Glomerular endothelial cell (primary cell): ENCODE data around the gene CLEC7A. TPM values are rescaled to one million over a fixed set of nuclear protein-coding genes. Genes with fewer than 3 reads are reported as not detected.

Experiments
- DNase-seq: peaks from one replicate; pipeline ENCODE4 v3.0.0-alpha.2; 2011; ENCODE audit warnings: low read depth, low spot score; ENCODE audit errors: extremely low read depth
- total RNA-seq: library from RNA; depleted of rRNA; stranded (reverse); fragments of >200 nt; gene quantifications from 2 replicates; pipeline ENCODE4 v1.2.3, GENCODE V29; 2015

CLEC7A gene
- 0.15 and 0.41 TPM in 2 replicates for total RNA-seq

GRCh38 chr12:10130042-10130441 is at the start of gene CLEC7A:
CLEC7A (minus strand) TSS chr12:10130199; CDS start chr12:10130082, 117 bp downstream.
- DNase-seq: no peak

- no peak for DNase-seq
Observed at GRCh38 chr12:10179776-10180181, 49.8 kb upstream of the CLEC7A start.

DNA sequence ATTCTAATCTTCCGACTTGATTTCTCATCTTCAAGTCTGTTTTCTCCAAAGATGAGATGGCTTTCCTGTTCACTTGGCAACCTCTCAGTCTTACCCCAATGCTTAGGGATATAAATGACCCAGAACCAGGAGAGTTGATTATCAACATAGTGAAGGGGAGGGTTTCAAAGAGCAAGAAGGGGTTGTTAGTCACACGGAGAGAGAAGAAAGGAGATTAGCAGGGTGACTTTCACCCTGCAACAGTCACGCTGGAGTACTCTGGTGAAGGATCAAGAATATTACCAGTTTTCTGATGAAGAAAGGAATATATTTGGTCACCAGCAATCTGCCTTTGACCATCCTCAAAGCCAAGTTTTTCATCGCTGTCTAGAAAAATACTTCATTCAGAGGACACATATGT is 48.8 kb upstream of the CLEC7A start, which contains the start of gene TMEM52B:
TMEM52B (plus strand) TSS at position 212 of the 400 bp plus-strand sequence. CDS start 543 bp downstream, outside the sequence.
- no peak for DNase-seq

- no peak for DNase-seq
Observed at GRCh38 chr12:10175846-10176636, 46.0 kb upstream of the CLEC7A start.

GRCh38 chr12:10174986-10175614 is 45.1 kb upstream of the CLEC7A start:
- DNase-seq: no peak

DNA sequence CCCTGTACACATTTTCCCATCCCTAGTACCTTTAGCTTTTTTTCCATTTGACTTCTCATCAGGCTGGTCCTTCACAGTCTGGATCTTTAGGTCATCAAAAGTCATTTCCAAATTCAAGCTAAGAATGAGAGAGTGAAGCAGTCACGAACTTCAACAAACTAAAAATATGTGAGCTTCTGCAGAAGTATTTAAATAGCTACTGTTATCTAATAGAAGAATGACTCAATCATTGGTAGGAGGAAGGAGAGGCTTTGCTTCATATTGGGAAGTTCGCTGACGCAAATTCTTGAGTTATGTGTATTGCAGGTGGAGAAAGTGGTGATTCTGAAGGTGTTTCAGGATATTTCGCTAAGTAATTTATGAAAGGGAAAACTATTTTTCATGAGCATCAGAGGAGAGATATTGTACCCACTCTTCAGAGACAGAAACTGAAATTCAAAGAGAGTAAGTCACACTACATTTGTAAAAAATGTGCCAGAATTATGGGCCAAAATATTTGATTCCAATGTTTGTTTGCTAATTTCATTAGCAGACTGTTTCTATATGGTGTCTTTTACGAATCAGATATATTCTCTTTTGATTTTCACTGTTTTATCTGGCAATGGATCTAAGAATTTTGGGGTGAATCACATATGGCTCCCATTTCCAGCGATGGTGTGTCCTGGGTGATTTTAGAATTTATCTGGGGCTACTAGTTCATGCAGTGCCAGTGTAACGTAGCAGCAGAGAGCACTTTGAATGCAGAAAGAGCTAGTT is 42.2 kb upstream of the CLEC7A start, which contains the start of gene OLR1:
OLR1 (minus strand) TSS at position 160 of the 756 bp plus-strand sequence; CDS start at position 105, 55 bp downstream.
- no peak for DNase-seq

DNA sequence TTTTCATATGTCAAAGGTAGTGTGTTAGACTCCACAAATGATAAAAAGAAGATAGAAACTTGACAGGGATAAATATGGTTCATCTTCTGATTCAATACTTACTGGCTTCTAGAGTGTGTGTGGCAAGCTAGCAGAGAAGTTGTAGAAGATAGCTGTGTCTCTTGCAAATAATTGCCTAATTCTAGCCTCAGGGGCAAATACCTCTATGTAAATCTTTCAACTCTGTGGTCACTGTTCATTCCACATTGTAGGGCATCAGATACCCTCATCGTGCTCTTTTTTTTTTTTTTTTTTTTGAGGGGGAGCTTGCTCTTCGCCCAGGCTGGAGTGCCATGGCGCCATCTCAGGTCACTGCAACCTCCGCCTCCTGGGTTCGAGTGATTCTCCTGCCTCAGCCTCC is 40.2 kb upstream of the CLEC7A start:
- DNase-seq: no peak

- DNase-seq: no peak
Observed at GRCh38 chr12:10169104-10169503, 39.1 kb upstream of the CLEC7A start.

DNA sequence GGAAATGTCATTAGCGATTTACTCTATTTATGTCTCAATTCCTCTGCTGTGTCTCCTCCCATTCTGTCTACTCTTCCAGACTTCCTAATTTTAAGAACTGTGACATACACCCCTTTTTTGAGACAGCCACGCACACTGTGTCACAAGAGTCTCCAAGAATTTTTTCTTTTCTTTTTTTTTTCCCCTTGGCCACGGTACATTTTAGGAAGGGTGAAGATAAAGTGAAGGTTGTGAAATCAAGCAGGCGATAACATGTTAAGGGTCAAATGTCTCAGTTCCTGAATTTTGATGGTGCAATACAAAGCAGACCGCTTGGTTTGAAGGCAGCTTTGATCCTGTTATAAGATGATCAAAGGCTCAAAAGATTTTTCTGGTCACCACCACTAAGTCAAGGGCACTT is 37.6 kb upstream of the CLEC7A start:
- DNase-seq: no peak

GRCh38 chr12:10165421-10165820 is 35.4 kb upstream of the CLEC7A start:
- no peak for DNase-seq

- DNase-seq: no peak
Observed at GRCh38 chr12:10163084-10163483, 33.1 kb upstream of the CLEC7A start.

DNA sequence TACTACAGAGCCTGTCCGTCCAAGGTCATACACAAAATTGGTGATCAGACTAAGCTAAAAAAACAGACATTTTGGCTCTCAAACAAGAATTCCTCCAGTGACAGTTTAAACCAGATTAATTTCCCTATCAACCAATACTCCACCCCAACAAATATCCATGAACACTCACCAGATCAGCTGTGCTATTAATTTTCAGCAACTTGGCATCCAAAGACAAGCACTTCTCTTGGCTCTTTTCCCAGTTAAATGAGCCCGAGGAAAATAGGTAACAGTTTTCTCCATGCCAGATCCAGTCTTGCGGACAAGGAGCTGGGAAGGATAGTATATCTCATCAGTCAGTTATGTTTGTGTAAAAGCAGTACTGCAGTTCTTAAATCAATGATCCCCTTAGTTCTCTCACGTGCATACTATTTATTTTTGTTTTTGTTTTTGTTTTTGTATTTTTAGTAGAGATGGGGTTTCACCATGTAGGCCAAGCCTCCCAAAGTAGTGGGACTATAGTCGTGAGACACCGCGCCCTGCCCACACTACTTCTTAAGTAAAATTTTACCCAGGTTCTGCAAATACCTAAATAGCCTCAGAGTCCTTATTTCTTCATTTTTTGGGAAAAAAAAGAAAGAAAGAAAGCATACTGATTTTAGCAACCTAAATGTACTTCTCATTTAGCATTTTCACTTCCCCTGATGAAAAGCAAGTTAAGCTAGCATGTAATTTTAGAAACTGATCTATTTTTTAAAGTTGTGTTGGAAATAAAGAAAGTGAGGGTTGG is 30.8 kb upstream of the CLEC7A start:
- no peak for DNase-seq

DNA sequence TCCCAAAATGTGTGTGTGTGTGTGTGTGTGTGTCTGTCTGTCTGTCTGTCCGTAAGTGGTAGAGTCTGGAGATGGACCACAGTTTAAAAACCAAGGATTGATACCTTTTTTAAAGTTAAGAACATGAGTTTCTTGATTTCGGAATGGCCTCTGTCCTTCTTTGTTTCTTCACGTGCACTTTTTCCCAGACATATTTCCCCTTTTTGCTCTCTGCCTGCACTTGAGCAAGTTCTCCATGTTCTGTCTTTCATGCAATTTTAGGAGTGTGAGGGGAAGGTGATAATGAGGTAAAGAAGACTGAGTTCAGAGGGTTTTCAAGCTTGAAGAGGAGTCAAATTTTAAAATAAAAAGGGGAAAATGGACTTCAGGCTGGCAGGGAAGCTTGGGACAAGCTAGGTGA is 29.3 kb upstream of the CLEC7A start:
- DNase-seq: no peak

- DNase-seq: no peak
Observed at GRCh38 chr12:10158406-10158805, 28.4 kb upstream of the CLEC7A start.

- no peak for DNase-seq
Observed at GRCh38 chr12:10155966-10156365, 26.0 kb upstream of the CLEC7A start.

GRCh38 chr12:10154145-10154496 is 24.1 kb upstream of the CLEC7A start:
- no peak for DNase-seq

- DNase-seq: no peak
Observed at GRCh38 chr12:10153271-10154144, 23.5 kb upstream of the CLEC7A start.

DNA sequence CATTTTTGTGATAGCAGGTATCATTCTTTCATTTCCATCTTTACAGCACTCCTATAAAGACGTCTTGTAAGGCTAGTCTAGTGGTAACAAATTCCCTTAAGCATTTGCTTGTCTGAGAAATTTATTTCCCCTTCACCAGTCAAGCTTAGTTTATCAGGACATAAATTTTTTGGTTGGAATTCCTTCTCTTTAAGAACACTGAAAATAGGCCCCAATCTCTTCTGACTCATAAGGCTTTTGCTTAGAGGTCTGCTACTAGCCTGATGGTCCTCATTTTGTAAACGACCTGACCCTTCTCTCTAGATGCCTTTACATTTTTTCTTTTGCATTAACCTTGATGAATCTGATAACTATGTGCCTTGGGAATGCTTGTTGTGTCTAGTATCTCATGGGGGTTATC is 21.6 kb upstream of the CLEC7A start:
- DNase-seq: no peak

DNA sequence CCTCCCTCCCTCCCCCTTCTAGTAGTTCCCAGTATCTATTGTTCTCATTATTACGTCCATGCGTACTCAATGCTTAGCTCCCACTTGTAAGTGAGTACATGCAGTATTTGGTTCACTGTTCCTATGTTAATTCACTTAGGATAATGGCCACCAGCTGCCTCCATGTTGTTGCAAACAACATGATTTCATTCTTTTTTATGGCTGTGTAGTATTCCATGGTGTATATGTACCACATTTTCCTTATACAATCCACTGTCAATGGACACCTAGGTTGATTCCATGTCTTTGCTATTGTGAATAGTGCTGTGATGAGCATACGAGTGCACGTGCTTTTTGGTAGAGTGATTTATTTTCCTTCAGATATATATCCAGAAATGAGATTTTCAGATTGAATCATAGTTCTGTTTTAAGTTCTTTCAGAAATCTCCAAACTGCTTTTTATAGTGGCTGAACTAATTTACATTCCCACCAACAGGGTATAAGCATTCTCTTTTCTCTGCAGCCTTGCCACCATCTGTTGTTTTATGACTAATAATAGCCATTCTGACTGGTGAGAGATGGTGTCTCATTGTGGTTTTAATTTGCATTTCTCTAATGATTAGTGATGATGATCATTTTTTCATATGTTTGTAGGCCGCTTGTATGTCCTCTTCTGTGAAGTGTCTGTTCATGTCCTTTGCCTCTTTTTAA is 17.9 kb upstream of the CLEC7A start:
- DNase-seq: no peak
